ENCODE data around the gene CCDC50. TPM values are rescaled to one million over a fixed set of nuclear protein-coding genes. Genes with fewer than 3 reads are reported as not detected.

The CCDC50 gene
- total RNA-seq, 2 donors from 2014 or later, result 41.8 to 48.6 TPM

DNA sequence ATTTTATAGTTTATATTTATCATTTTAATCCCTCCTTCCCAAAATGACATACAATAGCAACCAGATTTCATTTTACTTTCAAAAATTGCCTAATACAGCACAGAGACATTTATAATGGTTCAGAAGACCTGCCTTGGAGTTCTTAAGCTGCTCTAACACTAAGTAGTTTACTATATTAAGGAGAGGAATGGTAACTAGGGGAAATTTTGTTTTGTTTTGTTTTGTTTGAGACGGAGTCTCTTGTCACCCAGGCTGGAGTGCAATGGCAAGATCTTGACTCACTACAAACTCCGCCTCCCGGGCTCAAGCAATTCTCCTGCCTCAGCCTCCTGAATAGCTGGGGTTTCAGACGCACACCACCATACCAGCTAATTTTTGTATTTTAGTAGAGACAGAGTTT is 22.8 kb upstream of the CCDC50 start:
- no peaks in the 10 kb centered on the region for H3K27me3 Mint-ChIP-seq (ENCODE audit: insufficient read depth)
- no peak for TF ChIP-seq CTCF (conservative IDR thresholded peaks at IDR 0.05)
- Histone ChIP-seq H3K9me3 (ENCODE audit: control insufficient read depth, low read length) (no peaks in the 10 kb centered on the region), H3K4me3 (ENCODE audit: low read length) (no peak overlapping the region), H3K27me3 (ENCODE audit: control insufficient read depth, insufficient read depth, low read length, poor library complexity, severe bottlenecking) (no peaks in the 10 kb centered on the region), H3K27ac (ENCODE audit: low read depth, low read length) (no peak overlapping the region), H3K4me1 (ENCODE audit: control insufficient read depth, insufficient read depth, low read length) (no peaks in the 10 kb centered on the region), H3K9ac (ENCODE audit: extremely low read depth, low read length, poor library complexity, severe bottlenecking) (no peak overlapping the region), H3K36me3 (ENCODE audit: control insufficient read depth, insufficient read depth, low read length) (no peaks in the 10 kb centered on the region)
- H3K27ac Mint-ChIP-seq, result no peak overlapping the region
- no peak overlapping the region for H3K4me3 Mint-ChIP-seq
- H3K9me3 Mint-ChIP-seq, result peaks cover 4% of the 10 kb centered on the region
- WGBS, 2 experiments (ENCODE audit: insufficient coverage in 1 of 2, insufficient read length in 1 of 2), result 98 to 100% methylated on average over 1 to 4 of the region's 4 CpGs
- no peak for DNase-seq
- no peaks in the 10 kb centered on the region for H3K36me3 Mint-ChIP-seq (ENCODE audit: low read depth)
- H3K4me1 Mint-ChIP-seq, result peaks cover 17% of the 10 kb centered on the region

DNA sequence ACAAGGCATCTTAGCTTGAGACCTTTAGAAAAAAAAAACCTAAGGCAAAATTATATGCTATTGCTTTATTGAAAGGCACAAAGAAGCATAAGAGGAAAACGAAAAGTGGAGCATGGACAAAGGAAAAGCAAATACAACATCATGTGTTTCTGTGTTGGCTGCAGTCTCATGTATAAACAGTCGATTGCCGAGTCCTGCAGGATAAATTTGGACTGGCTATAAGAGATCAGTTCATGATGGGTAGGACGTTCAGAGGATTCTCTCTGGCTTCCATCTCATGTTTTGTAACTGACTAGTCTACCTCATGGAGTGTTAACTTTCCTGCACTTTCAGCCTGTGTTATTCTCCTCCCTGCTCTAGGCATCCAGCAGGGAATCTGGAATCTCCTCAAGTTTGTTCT is 21.9 kb upstream of the CCDC50 start:
- H3K27me3 ChIP-seq (ENCODE audit: control insufficient read depth, insufficient read depth, low read length, poor library complexity, severe bottlenecking), result no peaks in the 10 kb centered on the region
- Mint-ChIP-seq H3K27ac (no peak overlapping the region), H3K27me3 (ENCODE audit: insufficient read depth) (no peaks in the 10 kb centered on the region), H3K9me3 (peaks cover 4% of the 10 kb centered on the region), H3K4me1 (peaks cover 11% of the 10 kb centered on the region), H3K4me3 (no peak overlapping the region), H3K36me3 (ENCODE audit: low read depth) (no peaks in the 10 kb centered on the region)
- H3K9me3 ChIP-seq (ENCODE audit: control insufficient read depth, low read length), result no peaks in the 10 kb centered on the region
- no peaks in the 10 kb centered on the region for H3K36me3 ChIP-seq (ENCODE audit: control insufficient read depth, insufficient read depth, low read length)
- H3K27ac ChIP-seq (ENCODE audit: low read depth, low read length), result no peak overlapping the region
- TF ChIP-seq CTCF (conservative IDR thresholded peaks at IDR 0.05), result no peak
- H3K4me1 ChIP-seq (ENCODE audit: control insufficient read depth, insufficient read depth, low read length), result no peaks in the 10 kb centered on the region
- WGBS, 2 experiments (ENCODE audit: insufficient coverage in 1 of 2, insufficient read length in 1 of 2), result 92% methylated on average over 4 of the region's 4 CpGs
- H3K9ac ChIP-seq (ENCODE audit: extremely low read depth, low read length, poor library complexity, severe bottlenecking), result no peak overlapping the region
- DNase-seq, result no peak
- H3K4me3 ChIP-seq (ENCODE audit: low read length), result no peak overlapping the region

DNA sequence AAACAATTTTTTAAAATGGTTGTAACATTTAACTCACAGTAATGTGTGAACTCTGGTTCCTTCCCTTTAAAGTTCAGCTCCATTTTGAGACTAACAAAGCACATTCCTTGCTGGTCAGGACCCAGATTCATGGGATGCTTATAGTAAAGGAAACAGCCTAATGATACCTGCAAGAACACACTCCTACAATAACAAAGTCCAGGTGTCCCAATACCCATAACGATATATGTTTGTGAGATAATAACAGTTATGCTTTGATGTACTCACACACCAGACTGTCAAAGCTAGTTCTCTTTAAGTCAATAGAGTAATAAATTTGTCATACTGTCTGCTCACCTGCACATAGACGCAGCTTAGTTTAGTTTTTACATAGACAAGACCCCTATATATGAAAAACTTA is 15.9 kb upstream of the CCDC50 start:
- Histone ChIP-seq H3K9ac (ENCODE audit: extremely low read depth, low read length, poor library complexity, severe bottlenecking) (no peak overlapping the region), H3K36me3 (ENCODE audit: control insufficient read depth, insufficient read depth, low read length) (no peaks in the 10 kb centered on the region), H3K27ac (ENCODE audit: low read depth, low read length) (no peak overlapping the region), H3K4me1 (ENCODE audit: control insufficient read depth, insufficient read depth, low read length) (no peaks in the 10 kb centered on the region), H3K4me3 (ENCODE audit: low read length) (no peak overlapping the region), H3K9me3 (ENCODE audit: control insufficient read depth, low read length) (no peaks in the 10 kb centered on the region), H3K27me3 (ENCODE audit: control insufficient read depth, insufficient read depth, low read length, poor library complexity, severe bottlenecking) (no peaks in the 10 kb centered on the region)
- no peaks in the 10 kb centered on the region for H3K27me3 Mint-ChIP-seq (ENCODE audit: insufficient read depth)
- H3K4me1 Mint-ChIP-seq, result peaks cover 4% of the 10 kb centered on the region
- WGBS, 2 experiments (ENCODE audit: insufficient coverage in 1 of 2, insufficient read length in 1 of 2), result 100% methylated on average over 1 of the region's 2 CpGs; no CpG with 5 or more reads in 1 of the 2 experiments
- no peak for TF ChIP-seq CTCF (conservative IDR thresholded peaks at IDR 0.05)
- H3K9me3 Mint-ChIP-seq, result peaks cover 10% of the 10 kb centered on the region
- no peak overlapping the region for H3K27ac Mint-ChIP-seq
- no peak for DNase-seq
- H3K4me3 Mint-ChIP-seq, result no peak overlapping the region
- H3K36me3 Mint-ChIP-seq (ENCODE audit: low read depth), result no peaks in the 10 kb centered on the region
